Measurements from ENCODE around the gene KCND1. TPM values are rescaled to one million over a fixed set of nuclear protein-coding genes. Genes with fewer than 3 reads are reported as not detected.

KCND1 gene
- total and polyA plus RNA-seq, 2 of the 4 experiments (the other 2 are of a cell fraction) = 0.36 to 1.8 TPM

- TF ChIP-seq SMC3 (IDR thresholded peaks at IDR 0.05; ENCODE audit: low read depth, low read length) = no peak
Observed at GRCh38 chrX:48958635-48959094, 13.0 kb downstream of the KCND1 start (continued).

GRCh38 chrX:48957827-48958634, 13.6 kb downstream of the KCND1 start:
- H2AK9ac ChIP-seq (replicated peaks; ENCODE audit: low read depth, low read length, poor library complexity) = peak overlapping the region; percentile 87
- no peaks in the 10 kb centered on the region; the same call in none of the 2 replicates for H3K9me1 ChIP-seq (ENCODE audit: insufficient read depth, low read length)
- H3K23ac ChIP-seq (ENCODE audit: low read depth, low read length) = peak overlapping the region; percentile 96; the same call in 1 of the 2 replicates
- CTCF ChIA-PET = interaction anchor here (0.6 to 1.0 kb wide), 2 partner anchors 14 to 209 kb away, joined by 3 read pairs; partner anchors contain the start of gene KCND1
- peak overlapping the region; percentile 98 for H2BK5ac ChIP-seq (ENCODE audit: low read depth, low read length, poor library complexity, severe bottlenecking)
- peak overlapping the region; percentile 92 for H4K5ac ChIP-seq (ENCODE audit: low read depth, low read length)
- peak overlapping the region; percentile 98 for H4K91ac ChIP-seq (ENCODE audit: insufficient read depth, low read depth, low read length)
- H2AFZ ChIP-seq (replicated peaks; ENCODE audit: low read length, poor library complexity) = peak overlapping the region; percentile 98
- dilution Hi-C loops (cut with HindIII; ENCODE audit: low sequenced_read_pairs, unreplicated experiment) = no loop called here
- H3K18ac ChIP-seq (ENCODE audit: low read depth, low read length) = peak overlapping the region; percentile 91
- H2AK5ac ChIP-seq (ENCODE audit: low read depth, low read length) = peak overlapping the region; percentile 93
- 35% methylated on average over 24 of the region's 66 CpGs; no CpG with 5 or more reads in 1 of the 2 experiments for WGBS, 2 experiments (ENCODE audit: extremely low coverage in 2 of 2, insufficient read length in 1 of 2)
- H3K9ac ChIP-seq (ENCODE audit: low read depth, low read length) = peak overlapping the region; percentile 78
- POLR2A ChIA-PET (ENCODE audit: unreplicated experiment) = interaction anchor here (0.5 to 1.2 kb wide), 3 partner anchors 85 to 165 kb away, joined by 3 to 13 read pairs (median 3); partner anchors contain the start of genes TFE3 and WDR45
- peak overlapping the region; percentile 89 for H3K56ac ChIP-seq (ENCODE audit: extremely low read depth, insufficient read depth, low read length)
- no peaks in the 10 kb centered on the region for H3K27me3 ChIP-seq (ENCODE audit: control insufficient read depth, insufficient read depth, low read length)
- H3K4me3 ChIP-seq (ENCODE audit: insufficient read depth, low read depth, low read length) = peak overlapping the region; percentile 78
- BruUV-seq (replicated peaks) = TSS peak; percentile 81
- DNase-seq (peak; percentile 98), ATAC-seq (ENCODE audit: low read depth) (peak; percentile 89)
- H2BK120ac ChIP-seq (ENCODE audit: low read depth, low read length) = peak overlapping the region; percentile 91; the same call in 1 of the 2 replicates
- H3K4me2 ChIP-seq (ENCODE audit: low read depth, low read length) = peak overlapping the region; percentile 66
- H3K4ac ChIP-seq (ENCODE audit: low read depth, low read length) = peak overlapping the region; percentile 100
- 0 out of 2 replicates have a peak overlapping the region, but pooled peaks have one; percentile 57 for H2BK20ac ChIP-seq (ENCODE audit: low read depth, low read length)
- in situ Hi-C loops (cut with MboI; ENCODE audit: low sequenced_read_pairs) = loop anchor here (25.0 kb wide), 1 partner anchor 104 kb away; the partner anchor contains the start of genes CCDC120 and PRAF2
- H3K79me1 ChIP-seq (ENCODE audit: low read depth in 1 of 2, low read length in 2 of 2) = peaks cover 4 to 45% of the 10 kb centered on the region in 2 experiments; a peak in 3 of 4 replicates
- peak overlapping the region; percentile 89 for H3K27ac ChIP-seq (ENCODE audit: insufficient read depth, low read length)
- no peaks in the 10 kb centered on the region for H3K9me3 ChIP-seq (ENCODE audit: control insufficient read depth, insufficient read depth, low read length)
- peaks cover 12% of the 10 kb centered on the region; the same call in 1 of the 2 replicates for H3K36me3 ChIP-seq (ENCODE audit: control insufficient read depth, insufficient read depth, low read length)
- H3K14ac ChIP-seq (replicated peaks; ENCODE audit: low read depth, low read length) = peak overlapping the region; percentile 99
- H3K4me1 ChIP-seq (ENCODE audit: control insufficient read depth, insufficient read depth, low read length) = peaks cover 2% of the 10 kb centered on the region
- H2BK15ac ChIP-seq (ENCODE audit: low read depth, low read length) = no peak overlapping the region; the same call in 2 of the 3 replicates
- H4K20me1 ChIP-seq (ENCODE audit: insufficient read depth, low read length) = peaks cover 18% of the 10 kb centered on the region; the same call in 1 of the 2 replicates
- intact Hi-C loops (cut with micrococcal nuclease) = loop anchor here (1.0 kb wide), 1 partner anchor 85 kb away; the partner anchor contains the start of gene TFE3
- H4K8ac ChIP-seq (ENCODE audit: low read depth in 2 of 2, low read length in 2 of 2) = peak overlapping the region; percentile 76 to 98
- TF ChIP-seq CEBPB (IDR thresholded peaks at IDR 0.05; ENCODE audit: low read depth, low read length) (peak; percentile 95), USF2 (IDR thresholded peaks at IDR 0.05; ENCODE audit: low read depth, low read length) (no peak), SMC3 (IDR thresholded peaks at IDR 0.05; ENCODE audit: low read depth, low read length) (no peak), MXI1 (IDR thresholded peaks at IDR 0.05; ENCODE audit: borderline replicate concordance, low read depth, low read length) (no peak), RAD21 (IDR thresholded peaks at IDR 0.05; ENCODE audit: low read length) (no peak), NFE2L2 (IDR thresholded peaks at IDR 0.05; ENCODE audit: low read depth, low read length) (no peak), CTCF (conservative IDR thresholded peaks at IDR 0.05; ENCODE audit: low read depth, low read length) (no peak), ELK1 (IDR thresholded peaks at IDR 0.05; ENCODE audit: borderline replicate concordance, low read depth, low read length) (peak; percentile 53; the same call in 1 of the 2 replicates), FOS (IDR thresholded peaks at IDR 0.05; ENCODE audit: low read depth, low read length) (no peak)

Measured in IMR-90 (cell line).